HepG2 (cell line): ENCODE data around the gene HIF1AN. TPM values are rescaled to one million over a fixed set of nuclear protein-coding genes. Genes with fewer than 3 reads are reported as not detected.

ENCODE experiments used
- AGO2 ChIP-seq: fragments of 200-400 bp; formaldehyde crosslinking; optimal IDR thresholded peaks from 2 replicates; pipeline ENCODE3; 2017; ENCODE audit warnings: mild to moderate bottlenecking, low read depth, low read length, moderate library complexity
- FOSL1 ChIP-seq: sonication (generic); formaldehyde crosslinking; IDR thresholded peaks from 2 replicates; pipeline ENCODE4 v1.9.0; 2021; ENCODE audit warnings: missing genetic modification reagents, borderline replicate concordance
- KLF16 ChIP-seq, 2 experiments: sonication (generic) in 1 of 2; formaldehyde crosslinking in 1 of 2; IDR thresholded peaks; 2 replicates each; pipeline versions ENCODE4 v1.6.1 to v1.8.0; 2016 to 2023; ENCODE audit warnings: missing genetic modification reagents in 2 of 2, missing compliant biosample characterization in 1 of 2
- MAFK ChIP-seq, 2 experiments: IDR thresholded peaks in 1 of 2; conservative IDR thresholded peaks in 1 of 2; 2 replicates each; pipeline ENCODE4 v1.6.1; 2011; ENCODE audit warnings: improper control_type of control experiment in 2 of 2, low read length in 2 of 2
- RFX1 ChIP-seq: fragments of 450-650 bp; IDR thresholded peaks from 2 replicates; pipeline ENCODE4 v1.6.1; 2017
- TARDBP ChIP-seq: sonication (generic); formaldehyde crosslinking; IDR thresholded peaks from 2 replicates; pipeline ENCODE4 v1.8.0; 2022; ENCODE audit warnings: mild to moderate bottlenecking, missing genetic modification reagents
- ZBED4 ChIP-seq: sonication (generic); formaldehyde crosslinking; IDR thresholded peaks from 2 replicates; pipeline ENCODE4 v1.4.0; 2020; ENCODE audit warnings: missing genetic modification reagents, borderline replicate concordance
- ZBTB4 ChIP-seq: sonication (generic); formaldehyde crosslinking; IDR thresholded peaks from 2 replicates; pipeline ENCODE4 v1.4.0; 2020; ENCODE audit warnings: missing genetic modification reagents, mild to moderate bottlenecking, borderline replicate concordance
- ZHX2 ChIP-seq, 2 experiments: sonication (generic) in 1 of 2; formaldehyde crosslinking in 1 of 2; IDR thresholded peaks; 2 replicates each; pipeline versions ENCODE4 v1.6.1 to v1.9.0; 2014 to 2022; ENCODE audit warnings: antibody characterized with exemption in 1 of 2, borderline replicate concordance in 1 of 2, inconsistent platforms in 1 of 2, low read depth in 1 of 2, missing genetic modification reagents in 1 of 2
- ZNF121 ChIP-seq: sonication (generic); formaldehyde crosslinking; IDR thresholded peaks from 2 replicates; pipeline ENCODE4 v1.5.0; 2020; ENCODE audit warnings: mild to moderate bottlenecking, missing genetic modification reagents
- ZNF576 ChIP-seq: sonication (generic); formaldehyde crosslinking; IDR thresholded peaks from 2 replicates; pipeline ENCODE4 v1.4.0; 2020; ENCODE audit warnings: mild to moderate bottlenecking, missing genetic modification reagents
- ZSCAN22 ChIP-seq: sonication (generic); formaldehyde crosslinking; IDR thresholded peaks from 2 replicates; pipeline ENCODE4 v1.4.0; 2020; ENCODE audit warnings: mild to moderate bottlenecking, missing genetic modification reagents
- ZSCAN9 ChIP-seq: IDR thresholded peaks from 2 replicates; pipeline ENCODE4 v1.6.1; 2016; ENCODE audit warnings: borderline replicate concordance
- polyA plus RNA-seq, 8 experiments: library from polyadenylated mRNA; depleted of rRNA in 3 of 8; stranded (reverse) in 7 of 8; unstranded in 1 of 8; fragments of >200 nt; fragmentation: Illumina TruSeq in 4 of 8; extraction: Trizol in 4 of 8; gene quantifications; 2 replicates each; pipeline versions ENCODE4 v1.2.1 to v1.2.3, GENCODE V29; 2011 to 2016; ENCODE audit warnings: low read depth in 4 of 8, missing spikeins in 1 of 8, mixed read lengths in 1 of 8; ENCODE audit not compliant: insufficient read depth in 1 of 8
- total RNA-seq, 5 experiments: library from RNA; depleted of rRNA; stranded (reverse); fragments of >200 nt; fragmentation: Illumina TruSeq; extraction: Trizol; gene quantifications; 2 replicates each; pipeline ENCODE4 v1.2.3, GENCODE V29; 2016; ENCODE audit warnings: low read depth in 1 of 5

HIF1AN gene
- total and polyA plus RNA-seq, 2 of the 13 experiments (the other 11 are each of a cell fraction or from before 2014, with no cell fraction given), result 8.6 to 10.7 TPM

GRCh38 chr10:100519311-100520051 is 16.3 kb upstream of the HIF1AN start, which contains the start of gene SEC31B (continued):
- peak; percentile 98 for TF ChIP-seq ZBED4 (CRISPR knock-in tag)
- TF ChIP-seq ZHX2 (IDR thresholded peaks at IDR 0.05; ENCODE audit: low read depth), result no peak
- TF ChIP-seq ZHX2 (CRISPR knock-in tag; IDR thresholded peaks at IDR 0.05; ENCODE audit: borderline replicate concordance), result no peak
- no peak for TF ChIP-seq FOSL1 (CRISPR knock-in tag)
- no peak; the same call in 1 of the 2 replicates for TF ChIP-seq ZNF576 (CRISPR knock-in tag)
- no peak for TF ChIP-seq RFX1
- TF ChIP-seq ZSCAN9, result no peak
- no peak for TF ChIP-seq MAFK (conservative IDR thresholded peaks at IDR 0.05 in 1 of 2, IDR thresholded peaks at IDR 0.05 in 1 of 2; ENCODE audit: low read length in 2 of 2)
- TF ChIP-seq ZSCAN22 (CRISPR knock-in tag), result no peak
- TF ChIP-seq ZBTB4 (CRISPR knock-in tag), result no peak
- TF ChIP-seq AGO2, result peak; percentile 88
- TF ChIP-seq ZNF121 (CRISPR knock-in tag), result peak; percentile 66
- TF ChIP-seq TARDBP (CRISPR knock-in tag), result no peak
- TF ChIP-seq KLF16 (CRISPR knock-in tag; IDR thresholded peaks at IDR 0.05), result no peak
